A673 (cell line): ENCODE results near the gene SLC36A1. TPM values are rescaled to one million over a fixed set of nuclear protein-coding genes. Genes with fewer than 3 reads are reported as not detected.

Source experiments
- BruUV-seq: library from RNA; stranded (reverse); fragments of 400-500 nt; replicated peaks from 2 replicates; lab custom pipeline; 2021; lab: Mats Ljungman, UMichigan
- CTCF ChIA-PET: fragments of 300-600 bp; sonication (Branson Sonifier 250); formaldehyde crosslinking; loops from one replicate; lab custom pipeline; 2022; ENCODE audit warnings: antibody characterized with exemption; lab: Charles Lee
- POLR2A ChIA-PET: fragments of 300-600 bp; sonication (Branson Sonifier 250); formaldehyde crosslinking; loops from one replicate; lab custom pipeline; 2022; ENCODE audit warnings: antibody characterized with exemption; ENCODE audit not compliant: low non-redundant PET; lab: Charles Lee
- DNase-seq: peaks from one replicate; pipeline ENCODE4 v3.0.0-alpha.2; 2015; ENCODE audit warnings: low spot score
- H3K27ac ChIP-seq: fragments of 200-600 bp; sonication (generic); 2 replicates; pipeline ENCODE4 v1.5.1; 2016; ENCODE audit warnings: mixed run types, low read depth, mild to moderate bottlenecking, mixed read lengths, antibody characterized with exemption, low read length; ENCODE audit not compliant: poor library complexity, severe bottlenecking
- H3K27me3 ChIP-seq: fragments of 200-600 bp; sonication (generic); replicated peaks from 2 replicates; pipeline ENCODE4 v1.6.1; 2017; ENCODE audit warnings: mixed run types, low read depth, mild to moderate bottlenecking, mixed read lengths, antibody characterized with exemption, low read length; ENCODE audit not compliant: insufficient read depth, poor library complexity
- H3K36me3 ChIP-seq: fragments of 200-600 bp; sonication (generic); 2 replicates; pipeline ENCODE4 v1.6.1; 2016; ENCODE audit warnings: mixed run types, mild to moderate bottlenecking, mixed read lengths, antibody characterized with exemption, low read length; ENCODE audit not compliant: insufficient read depth, poor library complexity, severe bottlenecking
- H3K4me1 ChIP-seq: fragments of 200-600 bp; sonication (generic); 2 replicates; pipeline ENCODE4 v1.6.1; 2017; ENCODE audit warnings: mixed run types, mild to moderate bottlenecking, mixed read lengths, antibody characterized with exemption, low read length; ENCODE audit not compliant: insufficient read depth, poor library complexity, severe bottlenecking
- H3K4me3 ChIP-seq: fragments of 200-600 bp; sonication (generic); 2 replicates; pipeline ENCODE4 v1.5.1; 2016; ENCODE audit warnings: low read depth, mixed run types, mild to moderate bottlenecking, mixed read lengths, low read length; ENCODE audit not compliant: poor library complexity, severe bottlenecking
- H3K9me3 ChIP-seq: fragments of 200-600 bp; sonication (generic); 2 replicates; pipeline ENCODE4 v1.6.1; 2016; ENCODE audit warnings: mixed run types, low read depth, mild to moderate bottlenecking, mixed read lengths, antibody characterized with exemption, low read length; ENCODE audit not compliant: poor library complexity, severe bottlenecking
- EZH2 ChIP-seq: fragments of 200-600 bp; sonication (generic); IDR thresholded peaks from 2 replicates; pipeline ENCODE4 v1.6.1; 2017; ENCODE audit warnings: borderline replicate concordance, low read depth, mild to moderate bottlenecking, mixed read lengths, antibody characterized with exemption, low read length; ENCODE audit not compliant: poor library complexity, severe bottlenecking
- intact Hi-C: fragments of 100-400 bp; cut with micrococcal nuclease; formaldehyde crosslinking; loops from one replicate; pipeline ENCODE4 v1.10.0; 2022; ENCODE audit not compliant: unreplicated experiment
- total RNA-seq: library from RNA; stranded (reverse); gene quantifications from 2 replicates; pipeline ENCODE4 v1.2.3, GENCODE V29; 2021
- TF ChIP-seq, protein P1 (sequence below): fragments of 300-800, 200-600 bp; sonication (generic); conservative IDR thresholded peaks from 2 replicates; pipeline ENCODE4 v1.5.1; 2017; ENCODE audit warnings: low read depth, mild to moderate bottlenecking, antibody characterized with exemption, low read length, moderate library complexity, mixed read lengths

Gene SLC36A1
- total RNA-seq, 1 experiment from 2014 or later, result 12.5 TPM

DNA sequence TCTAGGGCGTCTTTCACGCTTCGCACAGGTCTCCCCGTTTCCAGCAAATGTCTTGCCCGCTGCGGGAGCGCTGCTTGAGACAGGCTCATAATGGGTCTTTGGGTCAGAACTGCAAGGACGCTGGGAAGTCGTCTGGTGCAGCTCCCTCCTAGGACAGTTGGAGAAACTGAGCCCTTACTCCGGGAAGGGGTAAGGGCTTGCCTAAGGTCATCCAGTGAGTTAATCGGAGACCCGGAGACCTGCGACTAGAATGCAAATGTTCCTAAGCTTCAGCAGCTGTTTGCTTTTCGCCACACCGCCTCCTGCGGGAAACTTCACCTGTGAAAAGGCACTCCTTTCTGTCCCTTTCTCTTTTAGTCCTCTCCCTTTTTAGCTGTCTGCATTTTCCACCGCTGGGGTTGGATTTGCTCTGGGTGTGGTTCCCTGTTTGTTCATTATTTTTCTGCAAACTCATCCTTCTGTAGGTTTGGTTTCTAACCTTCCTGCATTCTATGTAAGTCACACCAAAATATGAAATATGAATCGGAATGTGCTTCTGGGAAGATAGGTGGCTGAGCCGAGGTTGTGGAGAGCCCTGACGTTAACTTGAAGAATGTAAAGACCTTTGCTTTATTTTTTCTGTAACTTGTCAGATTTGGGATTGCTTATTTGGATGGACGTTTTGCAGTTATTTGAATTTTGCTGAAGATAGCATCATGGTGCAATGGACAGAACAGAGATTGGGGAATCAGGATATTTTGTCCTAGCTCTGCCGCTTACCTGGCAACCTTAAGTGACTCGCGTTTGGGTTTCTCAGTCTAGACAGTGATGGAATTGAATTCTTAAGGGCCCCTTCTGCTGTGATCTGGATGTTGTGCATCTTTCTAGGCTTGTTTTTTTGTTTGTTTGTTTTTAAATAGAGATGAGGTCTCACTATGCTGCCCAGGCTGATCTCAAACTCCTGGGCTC, 909 bp downstream of the SLC36A1 start:
- TF ChIP-seq EZH2, result no peak
- TF ChIP-seq, protein P1, sequence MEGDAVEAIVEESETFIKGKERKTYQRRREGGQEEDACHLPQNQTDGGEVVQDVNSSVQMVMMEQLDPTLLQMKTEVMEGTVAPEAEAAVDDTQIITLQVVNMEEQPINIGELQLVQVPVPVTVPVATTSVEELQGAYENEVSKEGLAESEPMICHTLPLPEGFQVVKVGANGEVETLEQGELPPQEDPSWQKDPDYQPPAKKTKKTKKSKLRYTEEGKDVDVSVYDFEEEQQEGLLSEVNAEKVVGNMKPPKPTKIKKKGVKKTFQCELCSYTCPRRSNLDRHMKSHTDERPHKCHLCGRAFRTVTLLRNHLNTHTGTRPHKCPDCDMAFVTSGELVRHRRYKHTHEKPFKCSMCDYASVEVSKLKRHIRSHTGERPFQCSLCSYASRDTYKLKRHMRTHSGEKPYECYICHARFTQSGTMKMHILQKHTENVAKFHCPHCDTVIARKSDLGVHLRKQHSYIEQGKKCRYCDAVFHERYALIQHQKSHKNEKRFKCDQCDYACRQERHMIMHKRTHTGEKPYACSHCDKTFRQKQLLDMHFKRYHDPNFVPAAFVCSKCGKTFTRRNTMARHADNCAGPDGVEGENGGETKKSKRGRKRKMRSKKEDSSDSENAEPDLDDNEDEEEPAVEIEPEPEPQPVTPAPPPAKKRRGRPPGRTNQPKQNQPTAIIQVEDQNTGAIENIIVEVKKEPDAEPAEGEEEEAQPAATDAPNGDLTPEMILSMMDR, result 0 out of 2 replicates have a peak, but pooled peaks have one; percentile 8
- ChIA-PET POLR2A (interaction anchor here (0.6 kb wide), 1 partner anchor 11 kb away, joined by 3 read pairs; no protein-coding TSS in a partner anchor), CTCF (interaction anchor here (1.2 to 1.8 kb wide), 3 partner anchors 16 to 204 kb away, joined by 3 to 28 read pairs (median 3); no protein-coding TSS in a partner anchor)
- Histone ChIP-seq H3K27me3 (no peaks in the 10 kb centered on the region), H3K4me3 (peak overlapping the region; percentile 69), H3K4me1 (peaks cover 5% of the 10 kb centered on the region), H3K27ac (no peak overlapping the region), H3K9me3 (no peaks in the 10 kb centered on the region), H3K36me3 (no peaks in the 10 kb centered on the region)
- TSS peak; percentile 56 for BruUV-seq
- intact Hi-C loops, result no loop called here
- peak; percentile 10 for DNase-seq

DNA sequence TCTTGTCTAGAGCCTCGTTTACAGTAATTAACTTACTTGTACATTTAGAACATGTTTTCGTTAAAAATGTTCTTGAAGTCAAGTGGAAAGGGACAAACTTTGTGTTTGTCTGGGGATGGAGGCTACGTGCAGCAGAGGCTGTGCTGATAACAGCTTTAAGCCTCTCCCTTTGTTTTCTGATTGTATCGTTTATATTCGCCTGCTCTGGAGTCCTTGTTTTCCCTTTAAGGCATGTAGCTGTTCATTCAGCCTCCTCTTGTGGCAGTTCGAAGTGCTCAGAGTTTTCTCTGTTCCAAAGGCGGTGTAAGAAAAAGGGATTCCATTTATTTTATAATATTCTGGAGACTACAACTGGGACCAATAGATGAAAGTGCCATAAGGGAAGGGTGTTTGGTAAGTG, 1.9 kb downstream of the SLC36A1 start:
- H3K4me3 ChIP-seq, result no peak overlapping the region
- POLR2A ChIA-PET, result no interaction called here
- BruUV-seq, result no TSS peak

DNA sequence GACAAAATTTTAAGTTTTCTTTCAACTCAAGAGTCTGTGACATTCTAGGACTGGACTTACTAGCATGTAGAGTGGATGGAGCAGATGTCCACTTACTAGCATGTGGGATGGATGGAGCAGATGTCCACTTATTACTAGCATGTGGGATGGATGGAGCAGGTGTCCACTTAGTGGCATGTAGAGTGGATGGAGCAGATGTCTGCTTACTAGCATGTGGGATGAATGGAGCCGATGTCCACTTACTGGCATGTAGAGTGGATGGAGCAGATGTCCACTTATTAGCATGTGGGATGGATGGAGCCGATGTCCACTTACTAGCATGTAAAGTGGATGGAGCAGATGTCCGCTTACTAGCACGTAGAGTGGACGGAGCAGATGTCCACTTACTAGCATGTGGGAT, 2.4 kb downstream of the SLC36A1 start:
- BruUV-seq, result no TSS peak
- Histone ChIP-seq H3K9me3 (no peaks in the 10 kb centered on the region), H3K27me3 (no peaks in the 10 kb centered on the region), H3K4me3 (no peak overlapping the region), H3K27ac (no peak overlapping the region), H3K4me1 (peaks cover 5% of the 10 kb centered on the region), H3K36me3 (no peaks in the 10 kb centered on the region)
- no peak for DNase-seq
- ChIA-PET POLR2A (no interaction called here), CTCF (no interaction called here)
- intact Hi-C loops, result no loop called here
- TF ChIP-seq, protein P1, result no peak
- TF ChIP-seq EZH2, result no peak

More for the DNA sequence above, 1.9 kb downstream of the SLC36A1 start:
- no peak overlapping the region for H3K27ac ChIP-seq
- intact Hi-C loops, result no loop called here
- peaks cover 5% of the 10 kb centered on the region for H3K4me1 ChIP-seq
- TF ChIP-seq, protein P1, result no peak
- TF ChIP-seq EZH2, result no peak
- H3K9me3 ChIP-seq, result no peaks in the 10 kb centered on the region
- no peak for DNase-seq
- no peaks in the 10 kb centered on the region for H3K36me3 ChIP-seq
- H3K27me3 ChIP-seq, result no peaks in the 10 kb centered on the region
- CTCF ChIA-PET, result interaction anchor here (1.3 kb wide), 1 partner anchor 74 kb away, joined by 3 read pairs; no protein-coding TSS in a partner anchor
